ENCODE data around the gene PHIP. TPM values are rescaled to one million over a fixed set of nuclear protein-coding genes. Genes with fewer than 3 reads are reported as not detected.

PHIP gene
- total and polyA plus RNA-seq, 10 of the 15 experiments (the other 5 are each of a cell fraction or from before 2014, with no cell fraction given), result 8.5 to 34.6 (median 17.9) TPM

DNA sequence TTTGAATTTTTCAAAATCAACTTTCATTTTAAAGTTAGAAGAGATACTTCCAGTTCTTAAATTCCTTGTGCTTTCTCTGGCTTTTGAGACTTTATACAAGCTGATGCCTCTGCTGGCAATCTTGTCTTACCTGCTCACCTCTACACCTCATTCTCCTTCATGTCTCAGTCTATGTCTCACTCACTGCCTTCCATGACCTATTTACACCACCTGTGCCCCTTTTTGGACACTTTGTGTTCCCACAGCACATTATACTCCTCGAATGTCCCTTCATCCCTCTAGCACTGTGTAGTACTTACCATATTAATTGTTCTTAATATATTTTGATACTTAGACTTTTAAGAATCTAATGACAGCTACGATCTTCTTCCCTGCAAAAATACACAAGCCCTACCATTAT lies 15.3 kb downstream of the PHIP start:
- Histone ChIP-seq H3K4me3 (no peak overlapping the region), H3K4me1 (ENCODE audit: control insufficient read depth, insufficient read depth, low read length) (peaks cover 4% of the 10 kb centered on the region), H3K79me2 (ENCODE audit: control insufficient read depth, insufficient read depth, low read length) (peaks cover 30% of the 10 kb centered on the region), H3K9me3 (replicated peaks; ENCODE audit: control insufficient read depth, insufficient read depth, low read length) (no peaks in the 10 kb centered on the region), H3K27me3 (replicated peaks in 1 of 2; ENCODE audit: control insufficient read depth in 2 of 2, insufficient read depth in 2 of 2, low read length in 1 of 2) (no peaks in the 10 kb centered on the region), H4K20me1 (ENCODE audit: control insufficient read depth, insufficient read depth) (no peaks in the 10 kb centered on the region), H3K36me3 (ENCODE audit: control insufficient read depth in 2 of 2, insufficient read depth in 2 of 2, low read length in 1 of 2) (peaks cover 0 to 9% of the 10 kb centered on the region in 2 experiments; a peak in 1 of 4 replicates), H3K9ac (ENCODE audit: control insufficient read depth, insufficient read depth, low read length) (no peak overlapping the region), H2AFZ (ENCODE audit: control insufficient read depth, low read depth, low read length) (no peak overlapping the region), H3K27ac (ENCODE audit: control insufficient read depth, insufficient read depth) (no peak overlapping the region), H3K4me2 (ENCODE audit: control insufficient read depth, insufficient read depth) (no peak overlapping the region)
- TF ChIP-seq IRF4 (IDR thresholded peaks at IDR 0.05; ENCODE audit: low read depth, low read length) (no peak), ESRRA (IDR thresholded peaks at IDR 0.05; ENCODE audit: low read length) (no peak)
- ChIA-PET RAD21 (ENCODE audit: unreplicated experiment) (interaction anchor here (0.6 kb wide), 1 partner anchor 12 kb away, joined by 5 read pairs; no protein-coding TSS in a partner anchor), SMC1A (ENCODE audit: uncharacterized antibody, unreplicated experiment) (interaction anchor here (0.9 to 1.9 kb wide), 6 partner anchors 9 to 72 kb away, joined by 3 to 6 read pairs (median 4); no protein-coding TSS in a partner anchor), POLR2A (interaction anchor here (1.3 kb wide), 1 partner anchor 170 kb away, joined by 3 read pairs; no protein-coding TSS in a partner anchor), CTCF (interaction anchor here (0.5 to 2.1 kb wide), 6 partner anchors 9 to 625 kb away, joined by 3 to 11 read pairs (median 3); no protein-coding TSS in a partner anchor)
- BruUV-seq (replicated peaks), result no TSS peak
- in situ Hi-C loops (cut with MboI), result no loop called here
- 97% methylated on average over 2 of the region's 2 CpGs for WGBS (ENCODE audit: insufficient coverage, insufficient replicate concordance, low lambda C conversion rate, missing lambda C conversion rate)
- intact Hi-C loops (cut with micrococcal nuclease; ENCODE audit: unreplicated experiment), result no loop called here
- FAIRE-seq (no peak), ATAC-seq (peak; percentile 37; the same call in 2 of the 3 replicates), DNase-seq (ENCODE audit: low read depth, low spot score) (no peak)

DNA sequence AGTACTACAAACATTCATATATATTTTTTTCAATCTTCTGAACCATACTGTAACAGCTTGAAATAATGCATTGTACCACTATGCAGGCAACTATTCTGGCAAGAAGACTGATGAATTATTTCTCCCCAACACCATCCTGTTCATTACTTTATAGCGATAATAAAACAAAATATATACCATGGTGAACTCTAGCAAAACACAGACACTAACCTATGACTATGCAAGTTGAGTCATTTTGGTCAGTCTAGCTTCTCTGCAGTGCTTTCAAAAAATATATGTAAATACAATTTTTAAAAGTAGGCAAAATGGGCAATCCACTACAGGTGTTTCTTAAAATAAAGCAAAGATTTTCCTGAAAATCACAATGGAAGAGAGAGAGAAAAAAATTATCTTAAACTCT lies 20.3 kb downstream of the PHIP start:
- ATAC-seq, result no peak
- RAD21 ChIA-PET (ENCODE audit: unreplicated experiment), result interaction anchor here (1.6 kb wide), 1 partner anchor 51 kb away, joined by 3 read pairs; no protein-coding TSS in a partner anchor
- Histone ChIP-seq H3K4me2 (ENCODE audit: control insufficient read depth, insufficient read depth) (no peak overlapping the region), H3K27me3 (replicated peaks in 1 of 2; ENCODE audit: control insufficient read depth in 2 of 2, insufficient read depth in 2 of 2, low read length in 1 of 2) (no peaks in the 10 kb centered on the region), H3K9me3 (replicated peaks; ENCODE audit: control insufficient read depth, insufficient read depth, low read length) (no peaks in the 10 kb centered on the region), H2AFZ (ENCODE audit: control insufficient read depth, low read depth, low read length) (no peak overlapping the region), H3K9ac (ENCODE audit: control insufficient read depth, insufficient read depth, low read length) (no peak overlapping the region), H3K27ac (ENCODE audit: control insufficient read depth, insufficient read depth) (no peak overlapping the region), H3K4me1 (ENCODE audit: control insufficient read depth, insufficient read depth, low read length) (no peaks in the 10 kb centered on the region), H4K20me1 (ENCODE audit: control insufficient read depth, insufficient read depth) (no peaks in the 10 kb centered on the region), H3K36me3 (ENCODE audit: control insufficient read depth in 2 of 2, insufficient read depth in 2 of 2, low read length in 1 of 2) (peaks cover 0 to 20% of the 10 kb centered on the region in 2 experiments; a peak in 2 of 4 replicates), H3K4me3 (no peak overlapping the region), H3K79me2 (ENCODE audit: control insufficient read depth, insufficient read depth, low read length) (peaks cover under 1% of the 10 kb centered on the region)
- FAIRE-seq, result no peak
- intact Hi-C loops (cut with micrococcal nuclease; ENCODE audit: unreplicated experiment), result no loop called here
- POLR2A ChIA-PET, result no interaction called here
- 100% methylated on average over 1 of the region's 1 CpG for WGBS (ENCODE audit: insufficient coverage, insufficient replicate concordance, low lambda C conversion rate, missing lambda C conversion rate)
- no peak for DNase-seq (ENCODE audit: low read depth, low spot score)
- CTCF ChIA-PET, result interaction anchor here (1.0 kb wide), 1 partner anchor 38 kb away, joined by 3 read pairs; no protein-coding TSS in a partner anchor
- no TSS peak for BruUV-seq (replicated peaks)
- SMC1A ChIA-PET (ENCODE audit: uncharacterized antibody, unreplicated experiment), result no interaction called here
- in situ Hi-C loops (cut with MboI), result no loop called here
- no peak for TF ChIP-seq SPI1 (IDR thresholded peaks at IDR 0.05; ENCODE audit: borderline replicate concordance, insufficient read depth, low read depth, low read length)
- no peak for TF ChIP-seq GATAD2B (conservative IDR thresholded peaks at IDR 0.05; ENCODE audit: low read depth)
- TF ChIP-seq, protein P1, sequence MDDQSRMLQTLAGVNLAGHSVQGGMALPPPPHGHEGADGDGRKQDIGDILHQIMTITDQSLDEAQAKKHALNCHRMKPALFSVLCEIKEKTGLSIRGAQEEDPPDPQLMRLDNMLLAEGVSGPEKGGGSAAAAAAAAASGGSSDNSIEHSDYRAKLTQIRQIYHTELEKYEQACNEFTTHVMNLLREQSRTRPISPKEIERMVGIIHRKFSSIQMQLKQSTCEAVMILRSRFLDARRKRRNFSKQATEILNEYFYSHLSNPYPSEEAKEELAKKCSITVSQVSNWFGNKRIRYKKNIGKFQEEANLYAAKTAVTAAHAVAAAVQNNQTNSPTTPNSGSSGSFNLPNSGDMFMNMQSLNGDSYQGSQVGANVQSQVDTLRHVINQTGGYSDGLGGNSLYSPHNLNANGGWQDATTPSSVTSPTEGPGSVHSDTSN (IDR thresholded peaks at IDR 0.05; ENCODE audit: insufficient replicate concordance, low read depth, low read length), result no peak
- TF ChIP-seq PAX5 (IDR thresholded peaks at IDR 0.05; ENCODE audit: borderline replicate concordance, low read depth, low read length), result no peak
- no peak for TF ChIP-seq SREBF2 (IDR thresholded peaks at IDR 0.05; ENCODE audit: low read length)
- no peak for TF ChIP-seq CREB1 (IDR thresholded peaks at IDR 0.05; ENCODE audit: low read depth)
- TF ChIP-seq YY1 (IDR thresholded peaks at IDR 0.05; ENCODE audit: low read depth, low read length), result no peak
- TF ChIP-seq IKZF1 (conservative IDR thresholded peaks at IDR 0.05), result no peak
- TF ChIP-seq MTA3 (IDR thresholded peaks at IDR 0.05; ENCODE audit: borderline replicate concordance, low read length), result no peak
- TF ChIP-seq CREM (IDR thresholded peaks at IDR 0.05; ENCODE audit: low read depth), result no peak
- TF ChIP-seq, protein P2, sequence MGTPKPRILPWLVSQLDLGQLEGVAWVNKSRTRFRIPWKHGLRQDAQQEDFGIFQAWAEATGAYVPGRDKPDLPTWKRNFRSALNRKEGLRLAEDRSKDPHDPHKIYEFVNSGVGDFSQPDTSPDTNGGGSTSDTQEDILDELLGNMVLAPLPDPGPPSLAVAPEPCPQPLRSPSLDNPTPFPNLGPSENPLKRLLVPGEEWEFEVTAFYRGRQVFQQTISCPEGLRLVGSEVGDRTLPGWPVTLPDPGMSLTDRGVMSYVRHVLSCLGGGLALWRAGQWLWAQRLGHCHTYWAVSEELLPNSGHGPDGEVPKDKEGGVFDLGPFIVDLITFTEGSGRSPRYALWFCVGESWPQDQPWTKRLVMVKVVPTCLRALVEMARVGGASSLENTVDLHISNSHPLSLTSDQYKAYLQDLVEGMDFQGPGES (IDR thresholded peaks at IDR 0.05), result no peak
- TF ChIP-seq, protein P3, sequence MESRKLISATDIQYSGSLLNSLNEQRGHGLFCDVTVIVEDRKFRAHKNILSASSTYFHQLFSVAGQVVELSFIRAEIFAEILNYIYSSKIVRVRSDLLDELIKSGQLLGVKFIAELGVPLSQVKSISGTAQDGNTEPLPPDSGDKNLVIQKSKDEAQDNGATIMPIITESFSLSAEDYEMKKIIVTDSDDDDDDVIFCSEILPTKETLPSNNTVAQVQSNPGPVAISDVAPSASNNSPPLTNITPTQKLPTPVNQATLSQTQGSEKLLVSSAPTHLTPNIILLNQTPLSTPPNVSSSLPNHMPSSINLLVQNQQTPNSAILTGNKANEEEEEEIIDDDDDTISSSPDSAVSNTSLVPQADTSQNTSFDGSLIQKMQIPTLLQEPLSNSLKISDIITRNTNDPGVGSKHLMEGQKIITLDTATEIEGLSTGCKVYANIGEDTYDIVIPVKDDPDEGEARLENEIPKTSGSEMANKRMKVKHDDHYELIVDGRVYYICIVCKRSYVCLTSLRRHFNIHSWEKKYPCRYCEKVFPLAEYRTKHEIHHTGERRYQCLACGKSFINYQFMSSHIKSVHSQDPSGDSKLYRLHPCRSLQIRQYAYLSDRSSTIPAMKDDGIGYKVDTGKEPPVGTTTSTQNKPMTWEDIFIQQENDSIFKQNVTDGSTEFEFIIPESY (IDR thresholded peaks at IDR 0.05), result no peak
- TF ChIP-seq PAX8 (IDR thresholded peaks at IDR 0.05), result no peak

All from GM12878 (cell line).